Mucosa of rectum (tissue), 2 donors: ENCODE results near the gene RPS2.
A peak's percentile ranks its signal among the peaks of the same experiment; 100 is the strongest.

Experiments
- H3K27ac ChIP-seq, 2 donors: one replicate each; pipeline ENCODE4 v1.7.0; 2013; ENCODE audit warnings: inconsistent platforms in 2 of 2, low read depth in 2 of 2, low read length in 2 of 2
- H3K27me3 ChIP-seq, 2 donors: one replicate each; pipeline ENCODE4 v1.7.0; 2013; ENCODE audit warnings: low read length in 2 of 2; ENCODE audit not compliant: control insufficient read depth in 2 of 2, insufficient read depth in 2 of 2
- H3K36me3 ChIP-seq, 2 donors: one replicate each; pipeline ENCODE4 v1.7.0; 2013; ENCODE audit warnings: low read length in 2 of 2; ENCODE audit not compliant: control insufficient read depth in 2 of 2, insufficient read depth in 2 of 2
- H3K4me1 ChIP-seq, 2 donors: one replicate each; pipeline ENCODE4 v1.7.0; 2013; ENCODE audit warnings: low read length in 2 of 2, mild to moderate bottlenecking in 1 of 2; ENCODE audit not compliant: control insufficient read depth in 2 of 2, insufficient read depth in 2 of 2
- H3K4me3 ChIP-seq, 2 donors: one replicate each; pipeline ENCODE4 v1.7.0; 2013; ENCODE audit warnings: low read length in 2 of 2
- H3K9ac ChIP-seq, 2 donors: one replicate each; pipeline ENCODE4 v1.7.0; 2013; ENCODE audit warnings: low read length in 2 of 2, low read depth in 1 of 2, mild to moderate bottlenecking in 1 of 2
- H3K9me3 ChIP-seq, 2 donors: one replicate each; pipeline ENCODE4 v1.7.0; 2013; ENCODE audit warnings: low read length in 2 of 2; ENCODE audit not compliant: control insufficient read depth in 2 of 2
- donor health status: healthy.
- donor health status: Normal muscosa, but diverticular disease.

Gene RPS2

DNA sequence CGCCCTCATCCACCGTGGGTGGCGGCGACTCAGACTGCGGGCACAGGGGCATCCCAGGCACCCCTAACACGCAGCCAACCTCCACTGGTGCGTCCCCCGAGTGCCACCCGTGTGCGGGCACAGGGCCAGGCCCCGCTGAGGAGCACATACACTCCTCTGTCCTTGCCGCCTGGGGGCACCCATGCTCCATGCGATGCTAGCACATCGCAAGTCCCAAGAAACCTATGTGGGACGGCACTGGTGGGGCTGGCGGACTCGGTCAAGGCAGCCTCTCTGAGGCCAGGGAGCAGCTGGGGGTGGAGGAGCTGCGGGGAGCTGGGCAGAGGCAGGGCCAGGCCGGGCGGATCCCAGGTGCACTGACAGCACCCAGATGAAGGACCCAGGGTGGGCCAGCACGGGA, 41.0 kb upstream of the RPS2 start:
- Histone ChIP-seq H3K9ac (no peak overlapping the region), H3K9me3 (no peaks in the 10 kb centered on the region), H3K27ac (no peak overlapping the region), H3K36me3 (peaks cover 21 to 24% of the 10 kb centered on the region in 2 donors), H3K4me1 (peaks cover 39 to 43% of the 10 kb centered on the region in 2 donors), H3K4me3 (no peak overlapping the region), H3K27me3 (no peaks in the 10 kb centered on the region)

DNA sequence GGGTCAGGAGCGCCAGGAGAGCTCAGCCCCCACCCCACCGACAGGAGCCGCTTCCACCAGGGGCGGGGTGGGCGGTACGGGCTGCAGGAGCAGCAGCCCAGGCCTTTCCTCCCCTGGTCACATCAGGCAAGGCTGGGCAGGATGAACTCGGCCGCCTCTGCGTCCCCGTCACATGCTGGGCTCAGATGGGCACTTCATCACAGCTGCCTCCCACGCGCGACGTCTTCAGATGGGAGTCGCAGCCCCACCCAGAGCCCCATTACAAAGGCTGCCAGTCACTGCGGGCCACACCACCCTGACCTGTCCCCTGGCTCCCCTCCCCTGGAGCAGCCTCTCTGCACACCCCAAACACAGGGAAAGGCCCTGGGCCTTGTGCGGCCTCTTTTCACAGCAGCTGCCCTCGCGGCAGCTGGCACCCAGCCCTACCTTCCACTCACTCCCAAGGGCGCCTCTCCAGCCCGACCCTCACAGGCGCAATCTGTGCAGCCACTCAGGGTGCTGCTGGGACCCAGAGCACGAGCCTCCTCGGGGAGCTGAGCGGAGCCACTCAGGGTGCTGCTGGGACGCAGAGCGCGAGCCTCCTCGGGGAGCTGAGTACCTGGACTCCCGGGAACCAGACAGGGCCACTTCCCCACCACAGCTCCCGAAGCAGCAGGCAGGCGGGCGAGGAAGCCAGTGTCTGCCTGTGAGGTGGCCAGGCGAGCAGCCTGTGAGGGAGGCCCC, 40.3 kb upstream of the RPS2 start:
- Histone ChIP-seq H3K36me3 (peaks cover 26 to 30% of the 10 kb centered on the region in 2 donors), H3K4me1 (peaks cover 33 to 36% of the 10 kb centered on the region in 2 donors), H3K4me3 (no peak overlapping the region), H3K9me3 (no peaks in the 10 kb centered on the region), H3K27ac (peak overlapping the region in 1 of 2 donors; percentile 71), H3K27me3 (no peaks in the 10 kb centered on the region), H3K9ac (no peak overlapping the region)

DNA sequence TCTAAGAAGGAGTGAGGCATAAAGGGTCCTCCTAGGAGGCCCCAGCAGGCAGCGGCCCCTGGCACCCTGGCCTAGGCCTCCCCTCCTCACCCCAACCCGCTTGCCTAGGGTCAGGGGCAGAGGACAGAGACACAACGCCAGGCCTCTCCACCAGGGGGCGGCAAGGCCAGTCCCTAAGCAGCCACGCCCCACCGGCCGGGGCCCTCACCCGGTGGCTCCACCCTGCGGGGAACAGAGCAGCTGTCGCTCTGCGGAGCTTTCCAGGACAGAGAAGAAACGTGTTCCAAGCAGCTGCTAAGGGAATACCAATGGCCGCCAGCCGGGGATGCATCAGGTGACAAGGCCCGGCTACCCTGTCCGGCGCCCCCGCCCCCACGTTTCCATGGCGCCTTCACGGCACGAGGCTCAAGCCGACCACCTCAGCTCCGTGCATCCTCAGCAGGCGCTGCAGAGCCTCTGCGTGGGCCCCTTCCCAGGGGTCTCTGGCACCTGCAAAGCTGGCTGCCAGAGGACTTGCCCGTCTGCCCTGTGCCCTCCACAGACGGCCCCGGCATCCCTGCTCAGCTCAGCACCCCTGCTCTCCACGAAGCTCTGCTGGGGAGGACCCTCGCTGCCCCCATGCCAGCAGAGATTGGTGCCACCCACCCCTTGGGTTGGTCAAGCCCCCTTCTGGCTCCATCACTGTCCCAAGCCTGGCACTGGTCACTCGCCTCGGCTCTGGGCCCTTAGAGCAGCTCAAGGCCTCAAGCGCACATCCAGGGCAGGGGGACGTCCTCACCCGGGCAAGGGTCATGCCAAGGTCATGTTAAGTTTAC, 39.4 kb upstream of the RPS2 start:
- Histone ChIP-seq H3K4me3 (peak overlapping the region; percentile 20 to 22), H3K27me3 (no peaks in the 10 kb centered on the region), H3K9ac (peak overlapping the region in 1 of 2 donors; percentile 45), H3K9me3 (no peaks in the 10 kb centered on the region), H3K27ac (peak overlapping the region in 1 of 2 donors; percentile 71), H3K36me3 (peaks cover 34 to 35% of the 10 kb centered on the region in 2 donors), H3K4me1 (peaks cover 32 to 33% of the 10 kb centered on the region in 2 donors)

DNA sequence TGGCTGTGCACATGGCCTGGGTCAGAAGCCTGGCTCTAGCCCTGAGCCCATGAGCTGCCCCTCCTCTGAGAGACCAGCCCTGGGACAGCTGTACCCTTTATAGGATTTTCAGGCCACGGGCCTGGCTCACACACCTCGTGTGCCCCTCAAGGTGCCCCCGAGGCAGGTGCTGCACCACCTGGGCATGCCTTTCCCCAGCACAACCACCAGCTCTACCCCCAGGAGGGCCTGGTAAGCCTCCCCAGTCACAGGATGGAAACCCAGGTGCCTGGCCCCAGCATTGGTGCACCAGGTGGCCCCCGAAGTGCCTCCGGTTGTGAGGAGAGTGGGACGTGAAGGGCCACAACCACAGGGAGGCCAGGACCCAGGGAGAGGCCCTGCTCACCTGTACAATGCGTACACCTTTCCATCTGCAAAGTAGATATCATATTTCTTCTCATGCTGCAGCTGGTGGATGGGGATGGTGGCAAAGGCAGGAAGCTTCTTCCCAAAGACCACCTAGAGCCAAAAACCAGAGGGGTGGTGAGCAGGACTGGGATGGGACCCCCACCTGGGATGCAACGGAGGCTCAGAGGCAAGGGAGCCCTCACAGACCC, 38.7 kb upstream of the RPS2 start:
- Histone ChIP-seq H3K4me3 (no peak overlapping the region), H3K4me1 (peaks cover 25 to 26% of the 10 kb centered on the region in 2 donors), H3K27me3 (no peaks in the 10 kb centered on the region), H3K9ac (peak overlapping the region in 1 of 2 donors; percentile 45), H3K36me3 (peaks cover 37 to 39% of the 10 kb centered on the region in 2 donors), H3K27ac (peak overlapping the region in 1 of 2 donors; percentile 71), H3K9me3 (no peaks in the 10 kb centered on the region)

DNA sequence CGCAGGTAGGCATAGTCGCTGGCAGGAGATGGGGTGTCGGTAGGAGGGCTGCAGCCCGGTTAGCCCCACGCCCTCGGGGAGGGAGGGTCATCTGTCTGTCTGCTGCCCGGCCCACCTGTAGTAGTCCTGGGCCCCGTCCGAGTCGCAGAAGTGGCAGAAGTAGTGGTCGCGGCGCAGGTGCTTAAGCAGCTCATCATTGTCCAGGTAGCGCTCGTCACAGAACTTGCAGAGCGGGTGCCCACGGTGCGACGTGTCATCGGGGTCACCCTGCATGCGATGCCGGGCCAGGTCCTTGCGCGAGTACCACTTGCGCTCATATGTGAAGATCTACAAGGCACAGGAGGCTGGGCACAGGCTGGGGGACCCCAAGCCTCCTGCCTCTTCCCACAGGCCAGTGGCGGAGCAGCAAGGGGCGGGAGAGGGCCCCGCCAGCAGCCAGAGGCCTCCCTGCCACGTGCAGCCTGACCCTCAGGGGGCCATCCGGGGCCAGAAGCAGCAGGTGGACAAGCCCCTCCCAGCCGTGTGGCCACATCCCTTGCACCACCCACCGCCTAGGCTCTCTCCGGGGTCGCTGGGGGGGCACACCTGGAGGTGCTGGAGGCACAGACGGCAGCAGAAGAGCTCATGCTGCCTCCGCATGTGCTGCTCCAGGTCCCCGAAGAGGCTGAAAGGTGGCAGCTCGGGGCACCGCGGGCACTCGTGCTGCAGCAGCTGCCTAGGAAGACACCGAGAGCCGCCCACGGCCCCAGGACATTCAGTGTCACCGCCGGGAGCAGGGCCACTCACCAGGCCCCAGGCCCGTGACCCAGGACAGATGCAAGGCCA, 38.0 kb upstream of the RPS2 start:
- H3K27ac ChIP-seq = no peak overlapping the region
- H3K36me3 ChIP-seq = peaks cover 42 to 44% of the 10 kb centered on the region in 2 donors
- H3K4me1 ChIP-seq = peaks cover 18 to 19% of the 10 kb centered on the region in 2 donors
- H3K9ac ChIP-seq = no peak overlapping the region
- H3K4me3 ChIP-seq = no peak overlapping the region
- H3K9me3 ChIP-seq = no peaks in the 10 kb centered on the region
- H3K27me3 ChIP-seq = no peaks in the 10 kb centered on the region

DNA sequence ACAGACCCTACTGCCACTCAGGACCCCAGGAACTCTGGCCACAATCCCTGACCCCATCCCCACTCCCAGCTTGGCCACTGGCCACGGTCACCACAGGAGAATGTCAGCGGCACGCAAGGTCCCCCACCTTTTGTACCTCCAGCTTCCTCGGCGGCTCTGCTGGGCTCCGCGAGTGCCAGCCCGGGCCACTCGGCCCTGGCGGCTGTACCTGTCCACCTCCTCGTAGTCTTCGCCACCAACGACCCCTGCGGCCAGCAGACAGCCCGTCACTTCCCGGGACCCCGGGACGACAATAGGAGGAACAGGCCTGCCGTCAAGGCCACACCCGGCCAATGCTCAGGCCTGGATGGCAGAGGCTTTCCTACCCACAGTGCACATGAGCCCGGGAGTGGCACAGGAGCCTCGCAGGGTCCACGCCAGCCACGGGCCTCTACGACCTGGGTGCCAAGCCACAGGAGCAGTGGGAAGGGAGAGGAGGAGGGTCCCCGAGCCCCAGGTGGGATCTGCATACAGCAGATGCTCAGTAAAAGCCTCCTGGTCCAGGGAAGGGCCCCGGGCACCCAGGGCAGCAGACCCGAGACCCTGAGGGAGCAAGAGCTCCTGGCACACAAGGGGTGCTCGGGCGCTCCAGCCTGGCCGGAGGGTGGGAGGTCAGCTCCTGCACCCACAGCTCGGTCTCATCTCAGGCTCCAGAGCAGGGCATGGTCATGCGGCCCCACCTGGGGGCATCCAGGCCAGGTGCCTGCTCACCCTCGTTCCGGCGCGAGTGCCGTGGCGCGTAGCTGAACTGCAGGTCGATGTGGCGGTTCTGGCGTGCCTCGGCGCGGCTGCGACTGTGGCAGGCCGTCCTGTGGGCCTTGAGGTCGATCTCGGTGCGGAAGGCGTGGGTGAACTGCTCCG, 37.1 kb upstream of the RPS2 start:
- Histone ChIP-seq H3K36me3 (peaks cover 45 to 48% of the 10 kb centered on the region in 2 donors), H3K27me3 (no peaks in the 10 kb centered on the region), H3K4me3 (no peak overlapping the region), H3K9me3 (no peaks in the 10 kb centered on the region), H3K4me1 (peaks cover 11 to 19% of the 10 kb centered on the region in 2 donors), H3K9ac (no peak overlapping the region), H3K27ac (no peak overlapping the region)

DNA sequence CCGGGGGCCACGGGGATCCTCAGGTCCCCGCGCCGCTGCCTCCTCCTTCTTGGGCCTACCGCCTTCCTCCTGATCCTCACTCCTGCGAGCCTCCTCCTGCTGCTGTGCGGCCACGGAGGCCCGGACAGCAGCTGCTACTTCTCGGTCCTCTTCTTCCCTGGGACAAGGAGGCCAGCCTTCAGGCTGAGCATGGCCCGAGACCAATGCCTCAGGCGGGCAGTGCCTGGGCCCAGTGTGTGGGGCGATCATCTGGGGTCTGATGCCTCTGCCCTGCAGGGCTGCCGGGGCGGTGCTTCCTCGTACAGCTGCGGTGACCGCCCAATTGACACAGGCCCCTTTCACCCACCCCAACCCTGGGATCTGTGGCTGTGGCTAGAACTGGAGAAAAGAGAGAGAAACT, 36.4 kb upstream of the RPS2 start:
- no peak overlapping the region for H3K27ac ChIP-seq
- no peak overlapping the region for H3K9ac ChIP-seq
- H3K4me1 ChIP-seq = peaks cover 11 to 20% of the 10 kb centered on the region in 2 donors
- H3K4me3 ChIP-seq = no peak overlapping the region
- no peaks in the 10 kb centered on the region for H3K9me3 ChIP-seq
- H3K27me3 ChIP-seq = no peaks in the 10 kb centered on the region
- H3K36me3 ChIP-seq = peaks cover 45 to 48% of the 10 kb centered on the region in 2 donors

DNA sequence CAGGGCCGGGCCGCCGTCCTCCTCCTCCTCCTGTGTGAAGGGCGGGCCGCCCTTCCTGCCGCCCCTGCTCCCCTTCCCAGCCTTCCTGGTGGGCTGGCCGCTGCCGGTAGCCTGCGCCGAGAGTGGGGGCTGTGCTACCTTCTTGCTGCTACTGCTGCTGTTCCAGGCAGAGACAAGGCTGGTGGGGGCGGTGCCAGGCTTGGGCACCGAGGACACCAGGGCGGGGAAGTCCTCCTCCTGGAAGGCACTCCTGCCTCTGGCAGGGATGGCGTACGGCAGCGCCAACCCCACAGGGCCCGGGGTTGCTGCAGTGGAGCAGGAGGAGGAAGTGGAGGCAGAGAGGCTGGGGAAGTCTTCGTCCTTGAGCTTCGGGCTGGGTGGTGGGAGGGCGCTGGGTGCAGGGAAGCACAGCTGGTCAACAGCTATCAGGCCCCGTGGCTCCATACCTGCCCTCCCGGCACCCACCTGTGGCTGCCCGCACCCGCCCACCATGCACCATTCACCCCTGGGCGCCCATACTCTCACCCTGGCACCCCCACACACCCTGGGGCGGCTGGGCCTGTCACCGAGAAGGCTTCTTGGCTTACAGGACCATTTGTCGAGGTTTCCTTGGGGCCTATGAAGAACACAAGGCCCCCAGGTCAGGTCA, 35.4 kb upstream of the RPS2 start:
- Histone ChIP-seq H3K4me3 (no peak overlapping the region), H3K9me3 (no peaks in the 10 kb centered on the region), H3K27me3 (no peaks in the 10 kb centered on the region), H3K4me1 (peaks cover 11 to 20% of the 10 kb centered on the region in 2 donors), H3K9ac (no peak overlapping the region), H3K27ac (no peak overlapping the region), H3K36me3 (peaks cover 45 to 48% of the 10 kb centered on the region in 2 donors)
